OCI-M2 (cell line): Measurements from ENCODE around the gene KDM1B.
"Not testable (repeated sequence)": the region's sequence is repeated elsewhere in the genome, so short reads cannot be mapped to it uniquely, and the experiment has no call there.

Source experiments
- DNase-seq: peaks from one replicate; lab custom pipeline; 2025; ENCODE audit not compliant: unreplicated experiment; lab: John Stamatoyannopoulos, UW

KDM1B gene

GRCh38 chr6:18148304-18149025 is 6.8 kb upstream of the KDM1B start:
- no peak for DNase-seq

GRCh38 chr6:18151391-18151790 is 3.8 kb upstream of the KDM1B start:
- DNase-seq, result not testable (repeated sequence)

DNA sequence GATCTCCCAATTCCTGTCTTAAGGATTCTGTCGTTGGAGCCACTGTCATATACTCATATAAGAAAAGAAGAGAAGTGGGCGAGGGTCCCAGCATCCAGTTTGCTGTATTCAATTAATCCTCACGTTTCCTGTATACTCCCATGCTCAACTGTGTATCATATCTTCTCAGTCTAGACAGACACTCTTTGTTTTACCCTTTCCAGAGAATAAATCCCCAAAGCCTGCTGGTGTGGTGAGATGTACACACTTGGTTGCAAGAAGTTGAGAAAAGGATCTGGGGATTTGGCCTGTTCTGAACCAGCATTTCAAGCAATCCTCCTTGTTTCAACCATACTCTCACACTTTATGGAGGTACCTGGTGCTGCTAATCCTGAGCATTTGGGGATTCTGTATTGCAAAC is 3.4 kb upstream of the KDM1B start:
- DNase-seq, result no peak

- no peak for DNase-seq
These were observed 1.9 kb upstream of the KDM1B start for GRCh38 chr6:18153311-18153703.

GRCh38 chr6:18154507-18155149 is 594 bp upstream of the KDM1B start, which contains the start of gene TPMT:
TPMT (minus strand) TSS chr6:18155077; CDS start chr6:18149127, 5,950 bp downstream.
- peak; percentile 90 for DNase-seq

DNA sequence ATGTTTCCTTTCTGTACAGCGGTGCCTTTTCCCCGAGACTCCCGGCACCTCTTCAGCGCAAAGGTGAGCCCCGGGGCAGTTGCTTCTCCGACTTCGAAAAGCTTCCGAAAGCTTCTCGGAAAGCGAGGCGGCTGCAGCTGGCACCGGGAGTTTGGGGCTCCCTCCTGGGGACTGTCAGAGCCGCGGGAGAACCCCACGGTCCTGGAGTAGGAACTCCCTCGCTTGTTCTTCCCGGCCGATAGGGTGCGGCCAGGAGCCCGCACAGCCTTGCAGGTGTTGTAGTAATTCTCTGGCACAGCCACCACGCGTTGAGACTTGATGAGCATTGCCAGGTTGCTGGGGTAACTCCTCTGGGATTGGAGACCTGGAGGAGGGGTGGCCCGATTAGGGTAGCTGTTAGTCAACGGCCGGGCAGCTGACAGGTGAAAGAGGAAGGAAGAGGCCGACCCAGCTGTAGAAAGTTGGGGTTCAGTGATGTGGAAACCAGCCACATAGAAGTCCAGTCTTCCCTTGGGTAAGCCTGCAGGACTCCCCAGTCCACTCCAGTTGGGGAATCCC is 721 bp downstream of the KDM1B start:
- no peak for DNase-seq

GRCh38 chr6:18160911-18161310 is 5.7 kb downstream of the KDM1B start:
- DNase-seq, result no peak

DNA sequence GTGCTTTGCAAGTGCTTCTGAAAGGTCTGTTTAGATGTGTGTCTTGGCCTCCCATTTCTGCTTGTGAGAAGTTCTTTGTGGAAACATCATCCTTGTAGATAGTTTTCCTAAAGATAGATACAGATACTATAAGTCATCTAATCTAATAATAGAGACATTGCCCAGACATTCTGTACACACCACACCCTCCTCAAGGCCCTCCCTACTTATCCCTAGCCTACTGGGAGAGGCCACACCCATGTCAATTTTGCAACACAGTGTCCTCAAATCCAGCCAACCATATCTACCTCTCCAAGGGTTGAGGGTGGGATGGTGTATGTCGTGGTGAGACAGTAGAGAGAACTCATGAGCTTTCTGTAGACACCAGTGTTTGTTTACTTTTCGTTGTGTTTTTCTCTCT is 6.2 kb downstream of the KDM1B start:
- no peak for DNase-seq

GRCh38 chr6:18162401-18162800 is 7.2 kb downstream of the KDM1B start:
- DNase-seq, result no peak

DNA sequence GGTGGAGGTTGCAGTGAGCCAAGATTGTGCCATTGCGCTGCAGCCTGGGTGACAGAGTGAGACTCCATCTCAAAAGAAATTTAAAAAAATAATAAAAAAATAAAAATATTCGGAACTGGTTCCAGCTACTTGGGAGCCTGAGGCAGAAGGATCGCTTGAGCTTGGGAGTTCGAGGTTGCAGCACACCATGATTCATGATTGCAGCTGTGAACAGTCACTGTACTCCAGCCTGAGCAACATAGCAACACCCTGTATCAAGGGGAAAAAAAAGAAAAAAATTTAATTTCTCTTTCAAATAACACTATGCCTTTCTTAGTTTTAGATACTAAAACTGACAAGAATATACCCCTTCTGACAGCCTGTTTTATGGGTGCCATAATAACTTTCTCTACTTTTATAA is 10.5 kb downstream of the KDM1B start:
- no peak for DNase-seq

DNA sequence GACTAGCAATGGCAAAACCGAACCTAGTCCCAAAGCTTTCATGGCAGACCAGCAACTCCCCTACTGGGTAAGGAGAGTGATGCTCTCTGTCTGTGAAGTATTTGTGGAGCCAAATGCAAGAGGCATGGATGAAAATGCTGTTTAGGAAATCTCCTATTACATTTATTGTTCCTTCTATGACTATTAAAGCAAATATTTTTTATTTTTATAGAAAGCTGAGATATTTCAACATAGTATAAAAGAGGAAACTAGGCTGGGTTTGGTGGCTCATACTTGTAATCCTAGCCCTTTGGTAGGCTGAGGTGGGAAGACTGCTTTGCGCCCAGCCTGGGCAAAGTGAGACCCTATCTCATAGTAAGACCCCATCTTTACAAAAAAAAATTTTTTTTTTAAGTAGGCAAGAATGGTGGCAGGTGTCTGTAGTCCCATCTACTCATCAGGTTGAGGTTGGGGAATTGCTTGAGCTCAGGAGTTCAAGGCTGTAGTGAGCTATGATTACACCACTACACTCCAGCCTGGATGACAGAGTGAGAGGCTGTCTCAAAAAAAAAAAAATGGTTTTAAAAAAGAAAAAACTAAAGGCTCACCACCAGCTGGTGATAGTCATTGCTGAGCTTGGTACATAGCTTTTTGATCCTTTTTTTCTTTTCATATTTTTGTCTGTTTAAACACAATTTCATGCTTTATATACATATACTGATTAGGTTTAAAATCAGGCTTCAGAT is 11.3 kb downstream of the KDM1B start:
- no peak for DNase-seq

DNA sequence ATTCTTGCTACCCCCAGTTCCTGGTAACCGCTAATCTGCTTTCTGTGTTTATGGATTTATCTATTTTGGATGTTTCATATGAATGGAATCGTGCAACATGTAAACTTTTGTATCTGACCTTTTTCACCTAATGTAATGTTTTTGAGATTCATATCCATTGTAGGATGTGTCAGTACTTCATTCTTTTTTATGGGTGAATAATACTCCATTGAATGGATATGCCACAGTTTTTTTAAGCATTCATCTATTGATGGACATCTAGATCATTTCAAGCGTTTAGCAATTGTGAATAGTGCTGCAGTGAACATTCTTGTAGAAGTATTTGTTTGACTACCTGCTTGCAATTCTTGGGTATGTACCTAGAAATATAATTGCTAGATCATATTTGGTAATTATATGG is 13.0 kb downstream of the KDM1B start:
- DNase-seq, result no peak

GRCh38 chr6:18171871-18172270 is 16.6 kb downstream of the KDM1B start:
- DNase-seq, result no peak

DNA sequence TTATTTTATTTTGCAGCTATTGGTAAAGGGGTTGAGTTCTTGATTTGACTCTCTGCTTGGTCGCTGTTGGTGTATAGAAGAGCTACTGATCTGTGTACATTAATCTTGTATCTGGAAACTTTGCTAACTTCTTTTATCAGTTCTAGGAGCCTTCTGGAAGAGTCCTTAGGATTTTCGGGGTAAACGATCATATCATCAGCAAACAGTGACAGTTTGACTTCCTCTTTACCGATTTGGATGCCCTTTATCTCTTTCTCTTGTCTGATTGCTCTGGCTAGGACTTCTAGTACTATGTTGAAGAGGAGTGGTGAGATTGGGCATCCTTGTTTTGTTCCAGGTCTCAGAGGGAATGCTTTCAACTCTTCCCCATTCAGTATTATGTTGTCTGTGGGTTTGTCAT is 21.0 kb downstream of the KDM1B start:
- not testable (repeated sequence) for DNase-seq

- DNase-seq, result no peak
These were observed 22.2 kb downstream of the KDM1B start for GRCh38 chr6:18177286-18177965.

- no peak for DNase-seq
These were observed 23.9 kb downstream of the KDM1B start for GRCh38 chr6:18178960-18179615.

- no peak for DNase-seq
These were observed 24.6 kb downstream of the KDM1B start for GRCh38 chr6:18179770-18180356.

DNA sequence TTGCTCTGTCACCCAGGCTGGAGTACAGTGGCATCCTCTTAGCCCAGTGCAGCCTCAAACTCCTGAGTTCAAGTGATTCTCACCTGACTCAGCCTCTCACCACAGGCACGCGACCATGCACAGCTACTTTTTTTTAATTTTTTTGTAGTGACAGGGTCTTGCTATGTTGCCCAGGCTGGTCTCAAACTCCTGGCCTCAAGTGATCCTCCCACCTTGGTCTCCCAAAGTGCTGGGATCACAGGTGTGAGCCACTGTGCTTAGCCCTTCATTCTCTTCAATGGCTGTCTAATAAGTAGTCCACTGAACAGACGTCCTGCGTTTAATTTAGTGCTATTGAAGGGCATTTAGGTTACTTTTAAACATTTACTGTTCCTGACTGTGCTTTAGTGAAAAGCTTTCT is 27.3 kb downstream of the KDM1B start:
- DNase-seq, result no peak

- DNase-seq, result no peak
These were observed 28.5 kb downstream of the KDM1B start for GRCh38 chr6:18183766-18184165.

- no peak for DNase-seq
These were observed 30.4 kb downstream of the KDM1B start for GRCh38 chr6:18185624-18186023.
